T-helper 1 cell (primary cell): Measurements from ENCODE around the gene GALNT11.
"Not testable (repeated sequence)": the region's sequence is repeated elsewhere in the genome, so short reads cannot be mapped to it uniquely, and the experiment has no call there.

Experiments used
- DNase-seq, 5 donors: peaks; one replicate each; pipeline ENCODE4 v3.0.0-alpha.2; 2012 to 2020

GALNT11 gene

DNA sequence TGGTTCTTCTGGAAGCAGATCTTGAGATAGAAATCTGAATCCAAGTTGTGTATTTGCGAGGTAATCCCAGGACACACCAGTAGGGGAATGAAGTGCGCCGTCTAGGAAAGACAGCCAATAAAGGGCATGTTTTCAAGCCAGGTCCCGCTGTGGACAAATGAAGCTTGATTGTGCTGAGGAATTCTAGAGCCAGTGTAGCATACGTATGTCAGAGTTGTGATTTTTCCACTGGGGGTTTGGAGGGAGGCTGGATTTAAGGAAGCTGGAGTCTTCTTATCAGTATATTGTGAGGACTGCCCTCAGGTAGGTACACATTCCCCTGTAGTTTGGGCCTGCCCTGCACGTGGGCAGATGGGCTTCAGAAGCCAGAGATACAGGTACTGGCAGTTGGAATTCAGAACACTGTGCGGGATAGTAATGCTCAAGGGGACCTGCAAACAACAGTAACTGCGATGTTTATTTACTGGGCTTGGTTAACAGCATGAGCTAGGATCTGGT is 50.9 kb downstream of the GALNT11 start:
- DNase-seq, result peak in 2 of 5 donors; percentile 3 to 6

DNA sequence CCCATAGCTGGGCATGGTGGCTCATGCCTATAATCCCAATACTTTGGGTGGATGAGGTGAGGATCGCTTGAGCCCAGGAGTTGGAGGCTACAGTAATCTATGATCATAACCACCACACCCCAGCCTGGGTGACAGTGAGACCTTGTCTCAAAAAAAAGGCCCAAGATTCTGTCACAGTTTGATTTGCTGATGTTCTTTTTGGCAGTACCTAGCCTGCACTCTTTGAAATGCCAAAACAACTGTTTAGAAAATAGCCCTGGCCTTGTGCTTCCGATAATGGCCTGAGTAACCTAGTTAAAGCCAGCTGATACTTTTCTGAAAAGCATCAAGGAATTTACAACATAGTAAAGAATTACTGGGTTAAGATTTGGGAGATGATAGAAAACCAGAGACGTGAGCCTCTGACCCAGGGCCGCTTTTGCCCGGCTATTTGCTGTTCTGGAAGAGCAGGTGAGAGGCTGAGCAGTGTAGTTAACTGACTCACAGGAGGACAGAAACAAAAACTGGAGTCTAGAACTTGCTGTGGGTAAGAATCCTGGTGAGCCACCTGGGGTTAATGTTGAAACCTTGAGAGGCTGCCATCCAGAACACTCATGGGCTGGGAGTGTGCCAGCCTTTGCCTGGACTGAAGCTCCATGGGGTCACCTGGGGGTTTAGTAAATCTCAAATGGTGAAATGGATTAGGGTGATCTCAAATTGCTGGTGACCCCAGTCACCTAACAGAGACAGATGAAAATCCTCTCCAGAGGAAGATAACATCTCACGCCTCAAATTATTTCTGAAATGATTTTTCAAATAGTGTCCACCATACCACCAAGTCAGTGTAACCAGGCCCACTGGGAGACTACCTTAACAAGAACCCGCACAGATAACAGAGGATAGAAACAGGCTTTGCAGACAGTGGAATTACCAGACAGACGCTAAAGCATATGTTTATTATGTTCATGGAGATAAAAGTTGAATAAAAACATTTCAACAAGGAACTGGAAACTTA is 51.8 kb downstream of the GALNT11 start:
- DNase-seq, result no peak

DNA sequence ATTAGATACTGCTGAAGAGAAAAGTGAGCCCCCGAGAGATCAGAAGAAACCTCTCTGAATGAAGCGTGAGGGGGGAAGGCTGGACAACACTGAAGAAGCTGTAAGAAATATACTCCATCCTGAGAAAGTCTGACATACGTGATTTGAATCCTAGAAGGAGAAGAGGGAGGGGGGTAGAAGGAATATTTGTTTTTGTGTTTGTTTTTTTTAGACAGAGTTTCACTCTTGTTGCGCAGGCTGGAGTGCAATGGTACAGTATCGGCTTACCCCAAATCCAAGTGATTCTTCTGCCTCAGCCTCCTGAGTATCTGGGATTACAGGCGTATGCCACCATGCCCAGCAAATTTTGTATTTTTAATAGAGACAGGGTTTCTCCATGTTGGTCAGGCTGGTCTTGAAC is 52.6 kb downstream of the GALNT11 start:
- no peak for DNase-seq

DNA sequence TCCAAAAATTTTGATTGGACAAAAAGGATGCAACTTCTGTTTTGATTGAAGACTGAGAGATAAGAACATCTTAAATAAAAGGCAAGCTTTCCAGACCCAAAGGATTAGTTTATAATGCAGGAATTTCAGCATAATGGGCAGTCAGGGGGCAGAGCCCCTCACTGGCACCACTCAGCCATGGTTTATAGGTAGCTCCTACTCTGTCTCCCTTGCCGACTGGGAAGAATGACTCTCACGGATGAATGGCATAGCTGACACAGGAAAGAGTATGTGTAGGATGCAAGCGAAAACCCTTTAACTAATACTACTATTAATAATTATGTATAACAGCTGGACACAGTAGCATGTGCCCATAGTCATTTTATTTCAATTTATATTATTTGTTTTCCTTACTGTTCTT is 53.3 kb downstream of the GALNT11 start:
- DNase-seq, result no peak

DNA sequence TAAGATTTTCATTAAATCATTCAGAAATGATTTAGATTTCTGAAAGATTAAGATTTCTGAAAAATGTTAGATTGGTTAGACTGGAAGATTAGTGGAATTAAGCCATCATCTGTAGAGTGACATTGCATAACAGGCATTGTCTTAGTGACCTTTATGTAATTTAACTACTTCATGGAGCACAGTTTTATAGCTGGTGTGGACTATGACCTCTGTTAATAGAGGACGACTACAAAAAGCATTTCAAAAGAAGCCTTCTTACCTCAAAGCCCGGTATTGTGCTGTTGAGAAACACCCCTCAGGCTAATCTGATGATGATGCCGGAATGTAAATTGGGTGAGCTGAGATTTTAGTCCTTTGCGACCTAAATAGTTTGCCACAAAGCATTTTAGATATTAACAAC is 55.6 kb downstream of the GALNT11 start:
- no peak for DNase-seq

DNA sequence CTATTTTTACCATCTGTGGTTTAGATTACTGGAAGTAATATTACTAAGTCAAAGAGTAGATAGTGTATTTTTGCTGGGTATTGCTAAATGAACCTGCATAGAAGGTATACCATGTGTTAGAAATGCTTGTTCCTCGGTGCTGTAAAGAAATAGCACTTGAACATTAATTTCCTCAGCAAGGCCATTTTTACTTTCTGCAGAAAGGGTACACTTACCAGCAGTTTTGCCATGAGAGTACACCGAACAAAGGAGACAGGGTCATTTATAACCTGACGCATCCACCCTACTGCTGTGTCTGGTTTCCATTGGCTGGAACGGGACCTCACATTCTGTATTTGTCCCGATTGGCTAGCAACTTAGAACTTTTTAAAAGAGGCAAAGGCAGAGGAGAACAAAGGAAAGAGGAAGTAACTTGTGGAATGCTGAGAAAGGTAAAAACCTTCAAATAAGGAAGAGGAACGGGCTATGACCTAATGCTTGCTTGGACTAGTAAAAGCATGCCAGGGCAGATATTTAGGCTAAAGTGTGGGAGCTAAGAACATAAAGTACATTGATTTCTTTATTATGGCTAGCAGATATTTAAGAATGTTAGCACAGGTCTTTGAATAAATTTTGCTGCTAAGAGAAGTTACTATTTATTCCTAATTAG is 56.7 kb downstream of the GALNT11 start:
- not testable (repeated sequence) for DNase-seq

DNA sequence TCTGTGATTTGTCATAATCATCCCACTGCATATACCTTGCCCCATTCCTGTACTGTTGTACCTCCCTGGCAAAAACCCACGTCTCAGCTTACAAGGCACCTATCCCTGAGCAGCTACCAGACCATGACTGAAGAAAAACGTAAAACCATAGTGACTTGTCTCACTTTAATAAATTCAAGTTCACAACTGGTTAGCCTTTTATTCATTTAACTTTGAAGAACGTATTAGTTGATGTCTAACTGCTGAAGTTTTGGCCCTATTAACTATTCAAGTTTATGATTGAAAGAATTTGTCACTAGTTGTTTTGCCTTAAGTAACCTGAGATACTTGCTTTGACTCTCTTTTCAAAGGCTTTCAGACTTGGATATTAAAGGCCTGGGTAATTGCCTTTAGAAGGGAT is 59.7 kb downstream of the GALNT11 start:
- no peak for DNase-seq

DNA sequence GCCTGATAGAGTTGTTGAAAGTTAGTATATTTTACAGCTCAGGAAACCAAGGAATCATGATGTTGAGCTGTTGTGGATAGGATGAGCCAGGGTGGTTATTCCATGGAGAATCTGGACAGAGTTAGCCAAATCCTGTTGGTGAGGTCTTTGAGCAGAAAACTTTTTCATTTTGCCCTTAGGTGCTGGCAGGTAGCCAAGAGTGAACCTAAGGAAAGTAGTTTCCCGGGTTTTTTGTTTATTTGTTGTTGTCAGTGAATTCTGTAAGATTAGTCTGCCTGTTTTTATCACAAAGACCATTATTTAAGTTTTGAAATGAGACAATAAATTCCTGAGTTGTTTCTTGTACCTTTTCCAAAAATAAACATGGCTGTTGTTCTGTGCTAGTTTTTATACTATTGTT is 61.0 kb downstream of the GALNT11 start:
- DNase-seq, result no peak

DNA sequence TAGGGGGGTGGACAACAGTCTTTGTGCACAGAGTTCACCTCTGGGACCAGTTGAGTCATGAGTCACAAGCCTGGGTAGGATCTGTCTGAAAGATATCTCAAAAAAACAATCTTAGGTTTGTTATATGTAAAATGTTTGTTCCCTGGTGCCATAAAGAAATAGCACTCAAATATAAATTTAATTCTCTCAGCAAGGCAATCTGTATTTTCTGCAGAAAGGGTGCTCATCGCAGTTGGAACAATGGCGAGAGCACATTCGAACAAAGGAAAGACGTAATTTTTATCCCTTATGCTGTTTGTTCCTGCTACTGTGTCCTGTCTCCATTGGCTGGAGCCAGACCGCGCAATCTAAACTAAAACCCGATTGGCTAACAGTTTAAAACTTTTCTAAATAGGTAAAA is 63.7 kb downstream of the GALNT11 start:
- DNase-seq, result no peak

DNA sequence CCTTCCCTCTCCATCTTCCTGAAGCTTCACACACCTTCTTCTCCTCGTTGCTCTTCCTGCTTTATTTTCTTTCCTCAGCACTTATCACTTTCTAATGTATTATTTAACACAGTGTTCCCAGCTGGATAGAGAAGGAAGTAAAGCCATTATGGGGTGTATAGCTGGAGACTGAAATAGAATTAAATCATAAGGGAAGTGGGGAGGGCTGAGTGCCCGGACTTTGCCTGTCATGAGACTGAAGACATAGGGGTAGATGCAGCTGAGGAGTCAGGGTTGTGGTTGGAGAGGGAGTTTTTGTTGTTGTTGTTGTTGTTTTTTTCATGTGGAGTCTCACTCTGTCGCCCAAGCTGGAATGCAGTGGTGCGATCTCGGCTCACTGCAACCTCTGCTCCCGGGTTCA is 65.3 kb downstream of the GALNT11 start:
- no peak for DNase-seq

DNA sequence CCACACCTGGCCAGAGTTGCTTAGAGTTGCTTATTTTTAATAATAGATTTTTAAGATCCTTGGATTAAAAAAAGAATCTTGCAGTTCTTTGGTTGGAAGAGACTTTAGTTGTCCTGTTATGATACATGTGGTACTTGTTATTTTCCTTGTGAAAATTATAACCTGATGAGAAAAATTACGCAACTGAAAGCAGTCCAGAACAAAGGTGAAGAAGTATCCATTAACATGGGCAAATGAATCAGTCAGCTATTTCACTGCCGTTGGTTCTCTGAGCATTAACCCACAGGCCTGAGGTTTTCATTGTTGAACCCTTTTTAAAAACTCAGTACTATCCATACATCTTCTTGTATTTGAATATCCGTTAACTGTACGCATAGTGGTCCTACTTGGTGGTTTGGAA is 68.2 kb downstream of the GALNT11 start:
- no peak for DNase-seq

DNA sequence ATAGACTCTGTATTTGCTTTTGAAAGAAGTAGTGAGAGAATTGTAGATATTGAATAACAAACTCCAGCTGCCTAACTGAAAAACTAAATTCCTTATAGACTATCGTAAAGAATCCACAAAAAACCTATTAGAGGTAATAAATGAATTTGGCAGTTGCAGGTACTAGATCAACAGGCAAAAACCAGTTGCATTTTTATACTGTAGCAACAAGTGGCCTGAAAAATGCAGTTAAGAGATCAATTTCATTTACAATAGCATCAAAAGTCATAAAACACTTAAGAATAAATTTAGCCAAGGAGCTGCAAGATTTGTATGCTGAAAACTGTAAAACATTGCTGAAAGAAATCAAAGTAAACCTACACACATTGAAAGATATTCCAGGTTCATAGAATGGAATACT is 70.3 kb downstream of the GALNT11 start:
- no peak for DNase-seq

DNA sequence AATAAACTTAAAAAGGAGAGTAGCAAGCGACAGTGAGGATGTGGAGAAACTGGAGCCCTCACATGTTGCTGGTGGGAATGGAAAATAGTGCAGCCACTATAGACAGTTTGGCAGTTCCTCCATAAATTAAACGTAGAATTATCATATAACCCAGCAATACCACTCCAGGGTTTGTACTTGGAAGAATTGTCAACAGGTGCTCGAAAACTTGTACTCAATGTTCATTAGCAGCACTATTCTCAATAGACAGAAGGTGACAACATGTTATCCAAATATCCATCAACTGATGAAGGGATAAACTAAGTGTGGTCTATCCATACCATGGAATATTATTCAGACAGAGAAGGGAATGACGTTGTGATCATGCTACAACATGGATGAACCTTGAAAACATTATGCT is 71.9 kb downstream of the GALNT11 start:
- no peak for DNase-seq

DNA sequence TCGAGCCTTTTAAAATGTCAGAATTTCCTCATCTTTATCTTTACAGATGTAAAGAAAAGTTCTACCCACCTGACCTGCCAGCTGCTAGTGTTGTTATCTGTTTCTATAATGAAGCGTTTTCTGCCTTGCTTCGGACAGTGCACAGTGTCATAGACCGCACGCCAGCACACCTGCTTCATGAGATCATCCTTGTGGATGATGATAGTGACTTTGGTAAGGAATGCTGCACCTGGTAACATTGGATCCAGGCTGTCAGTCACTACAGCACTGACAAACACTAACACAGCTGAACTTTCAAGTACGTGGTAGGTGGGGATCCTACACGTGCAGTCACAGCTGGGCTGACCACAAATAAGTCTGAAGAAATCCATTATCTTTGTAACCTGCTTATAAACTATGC is 77.6 kb downstream of the GALNT11 start:
- DNase-seq, result no peak

DNA sequence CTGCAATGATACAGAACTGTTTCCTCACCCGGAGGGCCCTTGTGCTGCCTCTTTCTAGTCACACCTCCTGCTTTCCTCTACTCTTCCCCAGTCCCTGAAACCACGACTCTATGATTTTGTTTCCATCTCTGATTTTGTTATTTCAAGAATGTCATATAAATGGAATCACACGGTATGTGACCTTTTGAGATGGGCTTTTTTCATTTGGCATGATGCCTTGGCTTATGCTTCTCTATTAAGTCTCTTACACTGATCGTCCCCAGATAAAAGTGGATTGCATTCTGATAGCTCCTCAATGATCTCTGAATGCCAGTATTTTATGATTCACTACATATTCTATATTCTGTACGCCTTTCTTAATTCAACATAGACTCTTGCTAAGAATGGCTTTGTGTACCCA is 78.2 kb downstream of the GALNT11 start:
- DNase-seq, result no peak

DNA sequence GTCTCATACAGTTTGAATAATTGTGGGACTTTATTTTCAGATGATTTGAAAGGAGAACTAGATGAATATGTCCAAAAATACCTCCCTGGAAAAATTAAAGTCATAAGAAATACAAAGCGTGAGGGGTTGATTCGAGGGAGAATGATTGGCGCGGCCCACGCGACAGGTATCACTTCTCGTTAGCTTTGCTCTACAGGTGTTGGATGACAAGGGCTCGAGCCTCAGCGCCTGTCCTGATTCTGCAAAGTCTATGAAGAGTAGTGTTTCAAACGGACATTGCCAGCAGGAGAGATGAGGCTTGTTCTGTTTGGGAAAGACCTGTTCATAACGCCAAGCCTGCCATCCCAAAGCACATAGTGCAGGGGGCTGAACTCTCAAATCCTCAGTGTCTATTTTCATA is 79.7 kb downstream of the GALNT11 start:
- no peak for DNase-seq

DNA sequence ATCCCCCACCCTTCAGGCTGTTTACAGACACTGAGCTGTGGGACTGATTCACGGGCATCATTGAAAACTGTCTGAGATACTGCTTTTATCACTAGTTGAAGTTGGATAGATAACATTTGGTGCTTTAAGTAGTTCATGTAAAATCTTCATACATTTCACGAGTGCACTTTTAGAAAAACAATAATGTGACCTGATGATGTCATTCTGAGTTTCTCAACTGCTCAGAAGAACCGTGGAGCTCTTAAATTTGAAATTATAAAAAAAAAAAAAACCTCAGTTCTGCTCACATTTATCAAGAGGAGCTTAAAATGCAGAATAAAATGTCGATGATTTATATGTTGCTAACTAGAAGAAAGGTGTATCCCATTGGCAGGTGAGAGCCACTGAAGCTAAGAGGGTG is 81.5 kb downstream of the GALNT11 start:
- no peak for DNase-seq

DNA sequence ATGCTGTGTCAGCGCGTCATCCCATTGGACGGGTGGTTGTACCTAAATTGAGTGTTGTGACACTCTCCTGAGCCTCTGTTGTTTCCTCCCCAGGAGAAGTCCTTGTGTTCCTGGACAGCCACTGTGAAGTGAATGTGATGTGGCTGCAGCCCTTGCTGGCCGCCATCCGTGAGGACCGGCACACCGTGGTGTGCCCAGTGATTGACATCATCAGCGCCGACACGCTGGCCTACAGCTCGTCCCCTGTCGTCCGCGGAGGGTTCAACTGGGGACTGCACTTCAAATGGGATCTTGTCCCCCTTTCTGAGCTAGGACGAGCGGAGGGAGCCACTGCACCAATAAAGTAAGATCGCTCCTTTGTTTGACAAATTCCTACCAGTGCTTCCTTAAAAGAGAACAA is 82.5 kb downstream of the GALNT11 start:
- no peak for DNase-seq

DNA sequence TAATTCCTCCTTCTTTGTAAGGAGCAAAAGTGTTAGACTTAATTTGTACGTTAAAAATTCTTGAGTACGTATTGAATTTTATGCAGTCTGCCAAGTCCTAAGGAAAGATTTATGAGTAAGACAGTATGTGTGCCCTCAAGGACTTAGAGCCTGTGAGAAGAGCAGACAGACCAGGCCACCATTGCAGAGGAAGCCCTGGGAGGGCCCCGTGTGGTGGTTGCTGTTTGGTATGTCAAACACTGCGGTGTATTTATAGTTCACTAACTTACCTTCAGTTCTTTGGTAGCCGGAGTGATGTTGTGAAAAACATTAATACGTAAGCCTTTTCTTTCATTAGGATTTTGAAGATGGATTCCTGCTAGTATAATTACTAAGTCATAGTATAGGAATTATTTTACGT is 82.9 kb downstream of the GALNT11 start:
- no peak for DNase-seq

DNA sequence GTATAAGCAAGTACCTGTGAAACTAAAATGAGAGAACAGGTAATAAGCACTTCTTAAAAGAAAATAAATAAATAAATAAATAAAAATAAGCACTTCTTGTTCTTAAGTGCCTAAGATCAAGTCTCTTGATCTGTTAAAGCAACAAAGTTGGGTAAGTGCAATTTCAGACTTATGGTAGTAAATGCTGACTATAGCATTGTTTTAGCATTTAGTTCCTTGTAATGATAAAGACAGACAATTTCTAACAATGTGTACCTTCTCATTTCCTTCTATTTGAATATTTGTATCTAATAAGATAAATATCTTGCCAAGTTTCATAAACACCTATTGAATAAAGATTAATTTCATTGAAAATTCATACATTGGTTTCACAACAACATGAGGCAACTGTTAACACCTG is 87.4 kb downstream of the GALNT11 start:
- no peak for DNase-seq

DNA sequence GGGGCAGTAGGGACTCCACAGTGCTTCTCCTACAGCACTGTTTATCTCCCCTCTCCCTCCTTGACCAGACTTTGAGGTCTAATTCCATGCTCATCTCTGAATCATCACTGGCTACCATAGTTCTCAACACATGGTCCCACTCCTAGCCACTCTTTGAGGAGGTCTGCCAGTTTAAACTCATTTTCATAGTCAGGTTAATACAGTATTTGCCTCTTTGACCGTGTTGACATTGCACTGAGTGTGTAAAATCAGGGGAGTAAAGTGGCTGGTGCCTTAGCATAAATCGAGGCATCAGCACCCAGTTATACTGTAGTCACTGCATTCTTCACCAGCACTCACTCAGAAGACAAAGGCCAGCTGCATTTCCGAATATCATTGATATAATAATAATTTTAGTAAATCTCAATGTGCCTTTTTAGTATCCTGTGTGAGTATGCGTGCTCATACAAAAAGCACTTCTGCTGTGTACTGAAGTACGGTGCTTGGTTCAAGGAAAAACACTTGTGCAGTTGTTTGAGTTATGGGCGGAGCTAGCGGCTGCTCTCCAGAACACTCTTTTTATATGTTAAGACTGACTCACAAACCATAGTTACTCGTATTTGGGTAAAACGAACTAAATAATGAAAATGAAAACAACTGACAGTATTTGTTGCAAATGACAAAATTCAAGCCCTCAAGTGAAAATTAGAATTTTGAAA is 89.7 kb downstream of the GALNT11 start:
- DNase-seq, result no peak

DNA sequence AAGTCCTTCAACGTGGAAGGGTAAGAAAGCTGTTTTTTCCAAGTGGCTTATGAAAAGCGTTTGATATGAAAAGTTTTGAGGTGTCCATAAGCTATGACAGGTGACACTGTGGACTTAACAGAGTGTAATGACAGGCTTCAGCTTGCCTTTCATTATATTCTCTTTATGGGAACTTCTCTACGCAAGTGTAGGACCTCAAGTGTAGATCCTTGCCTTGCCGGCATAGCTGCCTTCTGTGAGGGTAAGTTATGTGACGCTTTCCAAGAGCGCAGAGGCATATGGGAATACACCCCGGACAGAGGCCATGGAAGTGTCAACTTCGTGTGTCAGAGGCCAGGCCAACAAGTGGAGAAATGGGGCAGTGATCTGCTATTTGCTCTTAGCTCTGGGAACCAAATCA is 91.9 kb downstream of the GALNT11 start:
- DNase-seq, result no peak

DNA sequence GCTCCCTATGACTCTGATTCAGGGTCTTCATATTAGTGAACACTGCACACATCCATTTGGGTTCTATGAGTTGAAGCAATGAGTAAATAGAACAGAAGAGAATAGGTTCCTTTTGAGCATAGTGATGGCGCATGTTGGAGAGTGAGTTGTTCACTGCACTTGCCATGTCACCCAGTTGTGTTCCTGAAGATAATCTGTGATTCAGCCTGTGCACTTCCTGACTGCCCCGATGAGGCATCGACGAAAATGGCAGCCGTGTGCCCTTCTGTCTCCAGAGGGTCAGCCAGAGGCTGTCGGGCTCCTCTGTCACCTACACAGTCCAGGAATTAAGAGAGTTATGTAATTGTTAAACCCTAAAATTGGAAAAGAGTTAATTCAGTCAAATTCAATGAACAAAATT is 94.7 kb downstream of the GALNT11 start:
- DNase-seq, result no peak

DNA sequence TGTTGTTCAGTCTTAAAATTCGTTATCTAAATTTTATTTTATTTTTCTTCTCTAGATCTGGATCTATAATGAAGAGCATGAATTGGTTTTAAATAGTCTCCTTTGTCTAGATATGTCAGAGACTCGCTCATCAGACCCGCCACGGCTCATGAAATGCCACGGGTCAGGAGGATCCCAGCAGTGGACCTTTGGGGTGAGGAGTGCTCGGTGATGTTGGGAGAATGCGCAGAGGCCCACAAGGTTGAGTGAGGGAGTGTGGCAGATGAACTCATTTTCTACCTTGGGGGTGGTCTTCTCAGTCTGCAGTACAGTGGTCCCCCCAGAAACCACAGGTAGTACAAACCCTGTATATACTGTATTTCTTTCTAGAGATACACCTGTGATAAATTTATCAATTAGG is 95.3 kb downstream of the GALNT11 start:
- no peak for DNase-seq
